Kidney capillary endothelial cell (primary cell): Measurements from ENCODE around the gene NOM1.

ENCODE experiments used
- DNase-seq: peaks from one replicate; pipeline ENCODE4 v3.0.0-alpha.2; 2018; ENCODE audit warnings: low spot score

NOM1 gene

DNA sequence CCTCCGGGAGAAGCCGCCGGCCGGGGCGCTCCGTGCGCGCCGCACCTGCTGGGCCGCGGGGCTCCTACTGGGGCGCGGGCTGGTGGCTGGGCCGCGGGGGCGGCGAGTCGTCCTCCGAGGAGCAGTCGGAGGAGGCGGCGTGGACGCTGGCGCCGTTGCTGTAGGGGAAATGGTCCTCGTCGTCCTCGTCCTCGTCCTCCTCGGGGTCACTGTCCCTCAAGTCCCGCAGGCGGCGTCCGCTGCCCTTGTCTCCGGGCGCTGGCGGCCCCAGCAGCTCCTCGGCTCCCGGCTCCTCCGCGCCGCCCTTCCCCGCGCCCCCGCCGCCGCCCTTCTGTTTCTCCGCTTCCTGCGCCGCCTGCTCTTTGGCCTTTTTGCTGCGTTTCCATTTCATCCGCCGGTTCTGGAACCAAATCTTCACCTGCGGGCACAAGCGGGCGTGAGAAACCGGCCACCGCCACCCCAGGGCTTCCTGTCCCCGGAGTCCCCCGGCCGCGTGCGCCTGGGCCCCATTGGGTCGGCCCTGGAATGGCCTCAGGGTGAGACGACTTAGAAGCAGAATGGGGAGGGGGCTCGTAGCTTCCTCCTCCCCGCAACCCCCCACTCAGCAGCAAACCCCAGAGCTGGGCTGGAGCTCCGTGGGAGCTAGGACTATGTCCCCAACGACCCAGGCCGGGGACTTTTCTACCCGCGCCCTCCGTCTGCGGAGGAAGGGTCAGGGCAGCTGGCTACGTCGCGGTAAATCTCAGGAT lies 56.1 kb downstream of the NOM1 start:
- DNase-seq = no peak

DNA sequence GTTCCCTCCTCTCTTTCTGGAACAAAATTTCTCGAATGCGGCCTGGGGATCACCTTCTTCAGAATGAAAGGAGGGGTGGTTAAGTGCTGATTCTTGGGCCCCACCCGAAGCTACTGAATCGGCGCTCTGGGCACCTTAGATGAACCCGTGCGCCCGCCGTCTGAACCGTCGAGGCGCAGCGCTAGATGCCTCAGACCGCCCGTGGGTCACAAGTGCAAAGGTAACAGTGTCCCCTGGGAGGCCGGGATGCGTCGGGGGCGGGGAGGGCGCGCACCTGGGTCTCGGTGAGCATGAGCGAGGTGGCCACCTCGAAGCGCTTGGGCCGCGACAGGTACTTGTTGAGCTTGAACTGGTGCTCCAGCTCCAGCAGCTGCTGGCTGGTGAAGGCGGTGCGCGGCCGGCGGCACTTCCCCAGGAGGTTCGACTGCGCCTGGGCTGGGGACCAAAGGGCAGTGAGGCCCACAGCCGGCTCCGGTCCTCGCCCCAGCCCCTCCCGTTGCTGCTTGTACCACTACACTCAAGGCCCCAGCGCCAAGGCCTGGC lies 56.8 kb downstream of the NOM1 start:
- no peak for DNase-seq

DNA sequence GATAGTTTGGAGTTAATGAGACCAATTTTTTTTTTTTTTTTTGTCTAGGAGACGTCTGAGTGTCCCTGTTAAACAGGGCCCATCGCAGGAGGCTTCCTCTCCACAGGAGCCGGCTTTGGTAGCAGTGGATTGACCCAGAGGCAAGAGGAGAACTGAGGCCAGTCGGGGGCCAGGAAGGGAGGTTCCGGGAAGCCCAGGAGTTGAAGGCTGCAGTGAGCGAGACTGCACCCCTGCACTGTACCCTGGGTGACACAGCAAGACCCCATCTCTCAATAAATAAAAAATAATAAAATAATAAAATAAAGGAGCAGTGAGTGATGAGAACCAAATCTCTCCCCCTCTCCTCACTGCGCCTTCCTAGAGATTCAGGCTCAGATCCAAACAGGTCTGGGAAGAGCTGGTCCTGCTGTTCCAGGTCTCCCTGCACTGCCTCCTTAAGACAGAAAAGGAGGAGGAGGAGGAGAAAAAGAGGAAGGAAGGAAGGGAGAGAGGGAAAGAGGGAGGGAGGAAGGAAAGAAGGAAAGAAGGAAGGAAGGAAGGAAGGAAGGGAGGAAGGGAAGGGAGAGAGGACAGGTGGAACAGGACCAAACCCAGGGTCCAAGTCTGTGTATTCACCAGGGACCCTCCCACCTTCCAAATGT lies 57.4 kb downstream of the NOM1 start:
- DNase-seq = no peak

DNA sequence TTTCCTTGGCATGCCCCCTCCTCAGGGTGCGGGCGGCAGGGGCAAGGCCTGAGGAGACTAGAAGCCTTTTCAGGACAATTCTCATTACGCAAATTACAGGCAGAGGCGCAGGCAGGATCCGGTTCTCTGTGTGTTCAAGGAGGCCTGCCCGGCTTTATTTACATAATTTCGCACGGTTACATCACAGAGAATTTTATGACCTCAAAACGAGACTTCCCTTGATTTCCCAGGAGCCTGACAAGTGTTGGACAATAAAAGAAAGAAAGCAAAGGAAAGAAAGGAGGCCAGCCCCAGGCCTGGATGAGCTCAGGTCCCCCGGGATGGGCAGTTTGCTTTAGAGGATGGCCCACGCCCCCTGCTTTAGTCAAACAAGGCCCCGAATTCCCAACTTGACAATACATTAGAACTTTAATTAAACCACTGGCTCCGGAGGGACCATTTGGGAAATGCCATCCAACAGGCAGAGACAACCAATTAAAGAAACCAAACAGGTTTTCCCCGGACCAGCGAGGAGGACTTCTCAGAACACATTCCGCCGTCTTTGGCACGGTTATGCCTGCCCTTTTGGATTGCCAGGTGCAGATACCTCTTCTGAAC lies 58.1 kb downstream of the NOM1 start:
- no peak for DNase-seq

DNA sequence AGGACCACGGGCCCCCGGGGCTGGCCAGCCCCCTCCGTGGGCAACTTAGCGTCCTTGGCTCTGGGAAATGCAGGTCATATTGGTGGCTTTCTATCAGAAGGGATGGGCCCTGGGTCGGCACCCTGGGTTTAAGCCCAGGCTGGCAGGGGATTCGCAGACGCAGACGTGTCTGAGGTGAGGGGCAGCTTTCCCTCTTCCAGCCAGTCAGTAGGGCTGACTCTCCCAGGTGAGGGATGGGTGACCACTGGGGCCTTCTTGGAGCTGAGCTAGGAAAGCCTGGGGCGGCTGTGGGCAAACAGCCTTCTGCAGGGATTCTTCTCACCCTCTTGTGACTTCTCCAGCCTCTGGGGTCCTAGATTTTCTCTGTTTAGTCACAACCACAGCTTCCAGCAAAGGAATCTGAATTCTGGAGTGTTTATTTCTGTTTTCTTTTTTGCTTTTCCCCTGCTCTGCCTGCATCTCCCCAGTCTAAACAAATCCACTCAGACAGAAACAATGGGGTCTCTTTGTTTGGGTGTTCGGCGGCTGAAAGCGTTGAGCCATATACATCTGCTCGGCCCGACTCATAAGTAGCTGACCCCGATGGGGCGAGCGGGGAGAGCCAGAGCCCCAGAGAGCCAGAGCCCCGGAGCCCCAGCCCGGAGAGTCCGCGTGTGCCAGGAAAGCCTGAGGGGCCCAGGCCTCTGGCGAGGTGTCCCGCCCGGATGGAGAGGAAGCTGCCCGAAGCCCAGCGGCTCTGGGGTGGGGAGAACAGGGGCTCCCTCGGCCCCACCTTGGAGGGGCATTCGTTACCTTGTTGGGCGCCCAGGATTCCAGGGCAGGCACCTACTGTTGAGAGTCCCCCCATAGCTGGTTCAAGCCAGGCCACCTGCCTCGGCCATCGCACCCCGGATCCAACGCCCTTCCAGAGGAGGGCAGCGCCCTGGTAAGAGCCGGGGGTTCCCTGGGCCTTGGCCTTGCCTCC lies 59.0 kb downstream of the NOM1 start:
- no peak for DNase-seq

DNA sequence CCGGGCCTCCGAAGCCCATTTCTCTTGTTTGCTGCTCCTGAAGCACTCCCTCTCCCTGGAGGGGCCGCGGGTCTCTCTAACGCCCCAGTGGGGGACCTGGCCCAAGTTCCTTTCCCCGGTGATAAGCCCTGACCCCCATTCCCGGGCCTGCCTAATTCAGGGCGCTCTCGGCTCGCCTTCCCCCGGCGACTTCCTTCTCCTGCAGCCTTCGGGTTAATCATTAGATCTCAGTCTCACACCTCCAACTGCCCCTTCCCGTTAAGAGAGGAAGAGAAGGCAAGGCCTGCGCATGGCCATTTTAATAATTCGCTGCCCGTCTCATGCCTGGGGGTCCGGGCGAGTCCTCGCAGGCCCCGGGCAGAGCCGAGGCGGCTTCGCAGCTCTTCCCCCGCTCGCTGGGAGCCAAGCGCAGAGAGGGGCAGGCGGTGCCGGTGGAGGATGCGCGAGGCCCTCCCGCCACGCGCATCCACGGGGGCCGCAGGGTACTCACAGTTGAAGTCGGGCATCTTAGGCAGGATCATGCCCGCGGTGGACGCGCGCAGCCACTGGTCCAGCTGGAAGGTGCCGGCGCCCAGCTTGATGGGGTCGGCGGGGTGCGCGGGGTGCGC lies 59.8 kb downstream of the NOM1 start:
- DNase-seq = no peak

DNA sequence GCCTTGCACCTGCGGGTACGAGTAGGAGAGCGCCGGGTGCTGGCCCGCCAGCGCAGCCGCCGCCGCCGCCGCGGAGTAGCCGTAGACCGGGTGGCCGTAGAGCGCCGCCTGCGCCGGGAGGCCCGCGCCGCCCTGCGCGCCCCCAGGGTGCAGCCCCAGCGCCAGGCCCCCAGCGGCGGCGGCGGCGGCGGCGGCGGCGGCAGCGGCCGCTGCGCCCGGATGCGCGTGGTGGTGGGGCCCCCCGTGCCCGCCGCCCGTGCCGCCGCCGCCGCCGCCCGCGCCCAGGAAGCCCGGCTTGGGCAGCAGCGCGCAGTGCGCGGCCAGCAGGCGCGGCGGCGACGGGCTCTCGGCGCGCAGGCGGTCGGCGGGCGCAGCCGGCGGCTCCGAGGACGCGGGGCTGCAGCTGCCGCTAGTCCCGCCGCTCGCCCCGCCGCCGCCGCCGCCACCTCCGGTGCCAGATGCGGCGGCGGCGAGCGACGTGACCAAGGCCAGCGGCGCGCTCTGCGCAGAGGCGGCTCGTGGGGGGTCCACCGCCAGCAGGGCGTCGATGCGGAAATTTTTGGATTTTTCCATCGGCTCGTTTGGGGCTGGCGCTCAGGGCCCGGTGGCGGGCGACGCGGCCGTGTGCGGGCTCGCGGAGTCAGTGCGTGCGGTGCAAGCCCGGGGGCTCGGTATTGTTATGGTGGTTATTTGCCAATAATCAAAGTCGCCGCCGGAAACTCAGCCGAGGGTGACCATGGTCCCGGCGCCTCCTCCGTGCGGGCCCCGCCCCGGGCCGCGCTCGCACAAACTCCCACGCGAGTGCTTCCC lies 60.5 kb downstream of the NOM1 start:
- DNase-seq = no peak

DNA sequence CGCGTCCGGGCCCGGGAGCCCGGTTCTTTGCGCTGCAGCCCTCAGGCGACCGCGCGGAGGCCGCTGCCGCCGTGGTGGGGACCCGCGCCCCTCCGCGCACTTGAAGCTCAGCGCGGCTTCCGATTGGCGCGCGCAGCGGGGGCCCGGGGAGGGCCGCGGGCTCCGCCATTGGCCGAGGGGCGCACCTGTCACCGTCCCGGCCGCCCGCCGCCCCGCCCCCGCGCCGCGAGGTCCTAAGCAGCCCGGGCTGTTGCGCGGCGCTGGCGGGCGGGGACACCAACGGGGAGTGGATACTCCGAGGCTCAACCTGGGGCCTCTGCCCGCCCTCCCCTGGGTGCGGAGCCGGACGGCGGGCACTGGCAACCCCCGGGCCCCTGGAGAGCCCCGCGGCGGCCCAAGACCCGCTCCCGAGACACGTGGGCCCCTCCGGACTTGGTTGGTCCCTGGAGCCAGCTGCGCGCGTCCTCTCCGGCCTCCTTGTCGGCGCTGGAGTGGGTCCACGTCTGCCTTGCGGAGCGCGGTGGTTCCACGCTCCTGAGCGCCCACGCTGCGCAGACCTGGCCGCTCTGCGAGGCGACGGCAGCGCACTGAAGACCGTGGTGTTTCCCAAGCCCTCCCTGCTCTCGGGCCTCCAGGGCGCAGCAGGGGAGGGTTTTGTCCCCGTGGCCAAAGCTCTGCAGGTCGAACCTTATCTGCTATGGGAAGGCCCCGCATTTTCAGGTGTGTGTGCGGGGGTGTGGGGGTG lies 61.2 kb downstream of the NOM1 start, which contains the start of gene MNX1:
Gene MNX1, minus strand, starts transcription at position 76 of the 745 bp plus-strand sequence. CDS start 313 bp downstream, outside the sequence.
- DNase-seq = no peak

DNA sequence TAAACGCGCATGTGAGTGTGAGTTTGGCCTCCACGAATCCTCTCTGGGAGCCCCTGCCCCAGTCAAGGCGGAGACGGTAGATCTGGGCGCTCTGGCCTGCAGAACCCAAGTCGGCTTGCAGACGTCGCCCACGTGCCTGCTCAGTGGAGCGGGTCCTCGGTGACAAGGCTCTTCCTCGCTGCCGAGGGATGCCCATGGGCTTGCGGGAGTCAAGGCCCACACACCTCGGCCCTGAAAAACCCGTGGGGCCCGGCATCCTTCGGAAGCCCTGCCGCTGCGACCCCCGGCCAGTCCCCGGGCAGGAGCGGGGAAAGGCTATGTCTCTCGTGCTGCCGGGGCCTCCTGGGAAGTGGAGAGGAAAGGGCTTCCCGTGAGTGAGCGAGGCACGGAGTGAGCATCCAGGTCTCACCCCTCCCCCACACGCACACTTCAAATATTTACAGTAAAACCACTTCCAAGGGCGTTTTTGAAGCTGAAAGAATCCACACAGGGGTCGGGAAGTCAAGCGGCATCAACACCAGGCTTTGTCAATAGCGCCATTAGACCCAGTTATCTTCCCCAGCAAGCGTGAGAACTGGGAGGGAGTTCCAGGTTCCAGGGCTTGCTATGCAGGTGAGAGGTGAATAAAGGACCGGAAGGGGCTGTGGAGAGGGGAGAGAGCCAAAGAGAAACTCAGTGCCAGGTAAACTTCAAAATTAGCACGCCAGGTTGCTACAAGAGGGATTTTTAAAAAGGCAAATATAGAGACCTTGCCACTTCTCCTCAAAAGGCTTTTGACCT lies 62.0 kb downstream of the NOM1 start:
- DNase-seq = no peak

DNA sequence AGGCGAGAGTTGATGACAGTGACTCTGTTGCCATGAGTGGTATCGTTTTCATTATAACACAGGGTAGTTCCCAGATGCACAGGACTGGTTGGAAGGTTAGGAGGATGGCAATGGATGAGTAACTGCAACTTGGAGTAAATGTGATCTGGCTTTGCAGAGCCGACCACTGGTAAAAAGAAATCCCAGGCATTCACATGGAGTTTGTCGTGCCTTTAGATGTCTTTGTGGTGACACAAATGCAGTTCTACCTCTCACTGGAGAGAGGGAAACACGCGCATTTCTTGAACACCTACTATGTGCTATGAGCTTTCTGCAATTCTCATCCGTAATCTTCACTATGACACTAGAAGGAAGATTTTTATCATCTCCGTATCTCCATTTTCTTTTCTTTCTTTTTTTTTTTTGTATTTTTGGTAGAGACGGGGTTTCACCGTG lies 62.6 kb downstream of the NOM1 start:
- no peak for DNase-seq

DNA sequence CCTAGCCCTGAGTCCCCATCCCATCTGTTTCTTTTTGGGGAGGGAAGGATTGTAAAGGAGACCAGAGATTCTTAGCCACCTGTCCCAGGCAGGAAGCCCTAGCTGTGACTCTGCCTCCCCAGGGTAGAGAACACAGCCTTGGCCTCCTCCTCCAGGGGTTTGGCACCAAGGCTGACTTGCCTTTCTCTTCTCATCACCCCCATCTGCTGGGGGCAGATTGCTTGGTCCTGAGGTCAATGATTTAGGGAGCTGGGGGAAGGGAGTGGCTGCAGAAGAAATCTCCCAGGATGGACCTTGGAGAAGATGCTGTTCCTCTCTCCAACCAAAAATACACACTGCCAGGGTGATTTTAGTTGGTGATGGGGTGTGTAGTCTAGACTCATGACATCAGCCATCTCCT lies 63.6 kb downstream of the NOM1 start:
- no peak for DNase-seq

DNA sequence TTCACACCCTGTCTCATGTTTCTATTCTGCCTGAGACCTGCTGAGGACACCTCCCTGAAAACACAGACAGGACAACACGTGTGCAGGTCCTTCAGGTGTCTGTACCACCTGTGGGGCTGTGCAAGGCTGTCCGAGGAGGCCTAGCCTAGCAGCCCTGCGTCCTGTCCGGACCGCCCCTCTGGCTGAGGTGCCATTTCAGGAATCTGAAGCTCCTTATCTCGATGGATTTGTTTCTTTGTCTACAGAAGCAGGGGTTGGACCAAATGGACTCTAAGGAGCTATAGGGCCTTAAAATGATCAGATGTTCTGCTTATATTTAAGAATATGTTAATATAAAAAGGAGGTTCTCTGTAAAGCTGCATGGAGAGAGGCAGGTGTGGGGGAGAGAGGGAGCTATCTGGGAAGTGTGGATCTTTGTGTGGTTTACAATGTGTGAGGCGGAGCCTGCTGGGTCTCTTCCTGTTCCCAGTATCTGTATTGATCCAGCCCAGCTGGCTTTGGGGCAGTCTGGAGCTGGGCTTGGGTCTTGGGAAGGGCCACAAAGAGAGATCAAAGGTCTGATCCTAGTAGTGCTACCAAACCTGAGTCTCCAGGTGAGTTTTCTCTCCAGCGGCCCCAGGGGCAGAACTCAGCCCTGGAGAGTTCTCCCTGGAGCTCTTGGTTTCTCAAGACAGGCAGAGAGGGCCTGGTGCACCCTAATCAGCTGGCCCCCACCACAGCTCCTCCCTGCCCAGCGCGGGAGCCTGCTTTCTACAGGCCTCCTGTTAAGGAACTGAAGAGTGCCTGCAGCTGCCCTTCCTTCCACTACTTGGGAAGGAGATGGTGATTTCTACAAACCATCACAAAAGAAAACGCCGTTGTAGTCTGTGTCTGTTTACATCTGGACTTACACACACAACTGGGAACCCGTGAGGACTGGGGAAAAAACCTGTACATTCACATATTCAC lies 64.4 kb downstream of the NOM1 start:
- DNase-seq = no peak

DNA sequence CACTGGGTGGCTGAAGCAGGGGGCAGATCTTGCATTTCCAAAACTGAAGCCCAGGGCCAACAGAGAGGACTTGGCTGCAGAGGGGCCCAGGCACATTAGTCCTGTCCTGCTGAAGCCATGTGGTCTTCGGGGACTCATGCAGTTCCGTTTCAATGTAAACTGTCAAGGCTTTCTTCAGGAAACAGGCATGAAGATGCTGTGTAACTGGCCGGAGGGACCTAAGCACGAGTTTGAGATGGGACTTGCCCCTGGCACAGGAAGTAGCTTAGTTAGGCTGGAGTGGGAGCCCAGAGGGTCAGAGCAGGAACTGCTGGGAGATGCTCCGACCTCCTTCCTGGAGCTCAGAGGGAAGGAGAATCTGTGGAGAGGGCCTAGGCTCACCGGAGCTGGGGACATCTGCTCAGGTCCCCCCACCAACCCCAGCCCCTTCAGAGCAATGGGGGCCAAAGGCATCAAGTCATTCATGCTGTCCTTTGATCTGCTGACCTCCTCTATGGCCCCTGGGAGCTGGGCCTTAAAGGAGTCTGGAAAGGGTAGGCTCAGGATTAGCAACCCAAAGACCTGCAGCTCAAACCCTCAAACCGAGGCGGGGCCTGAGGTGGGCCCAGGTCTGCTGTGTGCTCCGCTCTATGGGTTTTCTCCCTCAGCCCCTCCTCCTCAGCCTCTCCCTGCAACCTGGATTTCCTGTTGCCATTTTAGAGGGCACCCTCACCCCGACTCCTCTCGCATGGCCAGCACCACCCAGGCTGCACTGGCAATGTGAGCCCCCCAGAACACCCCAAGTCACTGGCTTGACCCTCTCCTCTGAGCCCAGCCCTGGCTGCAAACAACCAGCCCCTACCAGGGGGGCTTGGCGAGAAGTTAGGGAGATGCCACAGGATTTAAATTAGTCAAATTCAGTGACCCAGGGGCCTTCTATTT lies 65.4 kb downstream of the NOM1 start:
- no peak for DNase-seq

DNA sequence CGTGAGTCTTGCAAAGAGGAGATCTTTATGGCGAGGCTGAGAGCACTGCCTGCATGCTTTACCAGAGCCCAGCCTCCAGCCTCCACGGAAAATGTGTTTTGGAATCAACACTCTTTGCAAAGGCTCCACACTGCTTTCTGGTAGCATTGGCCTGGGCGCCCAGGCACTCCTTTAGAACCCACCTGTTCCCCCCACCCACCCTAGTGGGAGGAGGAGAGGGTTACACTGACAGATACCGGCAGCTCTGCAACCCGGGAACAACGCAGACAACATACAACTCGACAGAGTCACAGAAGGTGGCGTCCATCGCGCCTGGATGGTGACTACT lies 66.5 kb downstream of the NOM1 start:
- DNase-seq = no peak

DNA sequence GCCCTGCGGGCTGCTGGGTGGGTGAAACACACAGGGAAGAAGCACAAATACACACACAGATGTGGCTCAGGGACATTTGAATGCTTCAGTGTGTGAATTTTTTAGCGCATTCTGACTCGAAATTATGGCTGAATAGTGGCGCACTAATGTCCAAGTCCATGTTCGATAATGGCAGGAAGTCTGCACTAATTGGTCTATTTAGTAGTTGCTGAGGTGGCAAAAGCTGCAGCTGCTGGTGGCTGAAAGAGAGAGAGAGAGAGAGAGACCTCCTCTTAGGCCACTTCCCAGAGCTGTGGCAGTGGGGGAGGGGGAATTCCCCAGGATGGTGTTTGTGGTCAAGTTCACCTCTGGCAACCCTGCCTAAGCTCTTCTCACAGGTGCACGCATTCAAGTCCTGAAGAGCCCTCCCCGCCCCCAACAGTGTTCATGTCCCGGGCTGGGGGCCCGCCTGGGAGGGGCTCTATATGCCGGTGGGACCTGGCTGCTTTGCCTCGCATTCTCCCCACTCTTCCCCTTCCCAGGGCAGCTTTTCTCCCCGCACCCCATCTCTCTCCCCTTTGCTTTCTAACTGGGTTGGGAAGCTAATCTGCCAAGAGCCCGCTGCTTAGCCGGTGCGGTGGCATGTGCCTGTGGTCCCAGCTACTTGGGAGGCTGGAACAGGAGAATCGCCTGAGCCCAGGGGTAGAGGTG lies 67.0 kb downstream of the NOM1 start:
- DNase-seq = no peak

DNA sequence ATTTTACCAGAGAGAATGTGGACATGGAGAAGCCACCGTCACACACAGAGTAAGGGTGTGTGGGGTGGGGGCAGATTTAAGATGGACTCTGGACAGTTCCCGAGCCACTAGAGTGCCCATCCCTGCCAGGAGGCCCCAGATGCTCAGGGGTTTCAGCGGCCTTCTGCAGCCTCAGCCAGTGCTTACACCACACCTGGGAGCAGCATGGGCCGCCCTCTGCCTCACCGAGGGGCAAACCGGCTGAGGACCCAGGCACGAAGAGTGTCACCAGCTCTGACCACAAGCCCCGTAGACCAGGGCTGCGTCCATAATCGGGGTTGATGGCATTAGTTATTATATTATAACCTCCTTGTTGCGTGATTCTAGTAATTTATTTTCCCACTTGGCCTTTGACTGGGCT lies 67.6 kb downstream of the NOM1 start:
- DNase-seq = no peak
